H1 (cell line): ENCODE measurements around the gene TPST2. TPM values are rescaled to one million over a fixed set of nuclear protein-coding genes. Genes with fewer than 3 reads are reported as not detected.

Experiments used
- BACH1 ChIP-seq: IDR thresholded peaks from 2 replicates; pipeline ENCODE4 v1.6.1; 2012; ENCODE audit warnings: low read length, improper control_type of control experiment
- KDM1A ChIP-seq: fragments of 200-600, 300-600 bp; sonication (generic); IDR thresholded peaks from 2 replicates; pipeline ENCODE4 v1.7.1; 2016; ENCODE audit warnings: mild to moderate bottlenecking, low read length, borderline replicate concordance
- MAFK ChIP-seq: IDR thresholded peaks from 2 replicates; pipeline ENCODE4 v1.6.1; 2012; ENCODE audit warnings: low read depth, mild to moderate bottlenecking, improper control_type of control experiment, low read length
- RFX5 ChIP-seq: IDR thresholded peaks from 2 replicates; pipeline ENCODE4 v1.6.1; 2011; ENCODE audit warnings: low read depth, low read length, improper control_type of control experiment, borderline replicate concordance
- SRF ChIP-seq: IDR thresholded peaks from 2 replicates; pipeline ENCODE4 v1.6.1; 2011; ENCODE audit warnings: mild to moderate bottlenecking, low read depth, low read length, moderate library complexity
- TCF12 ChIP-seq: IDR thresholded peaks from 2 replicates; pipeline ENCODE4 v1.6.1; 2011; ENCODE audit warnings: low read depth, mild to moderate bottlenecking, low read length
- polyA plus RNA-seq, 7 experiments: library from polyadenylated mRNA; depleted of rRNA in 3 of 7; stranded (reverse) in 5 of 7; unstranded in 2 of 7; fragments of >200 nt in 5 of 7; fragments of 200-250 nt in 2 of 7; gene quantifications; 1 replicate in 5 of 7; 2 replicates in 1 of 7; 4 replicates in 1 of 7; pipeline versions ENCODE4 v1.2.1 to v1.2.3, GENCODE V29; 2011 to 2013; ENCODE audit warnings: missing spikeins in 2 of 7, mixed read lengths in 2 of 7
- total RNA-seq: library from RNA; stranded (reverse); fragmentation: NEBNext Ultra II Directional; extraction: Animal tissue kit (Norgen Biotek cat#: 25700); gene quantifications from 2 replicates; pipeline ENCODE4 v1.2.1, GENCODE V29; 2021
- TF ChIP-seq, protein P1 (sequence below): IDR thresholded peaks from 2 replicates; pipeline ENCODE4 v1.6.1; 2012; ENCODE audit warnings: low read length, inconsistent platforms
- TF ChIP-seq, protein P2 (sequence below): IDR thresholded peaks from 2 replicates; pipeline ENCODE4 v1.6.1; 2011; ENCODE audit warnings: low read length, improper control_type of control experiment

The TPST2 gene
- total and polyA plus RNA-seq, 2 of the 8 experiments (the other 6 are each of a cell fraction or from before 2014, with no cell fraction given), result 58.8 to 143 TPM

DNA sequence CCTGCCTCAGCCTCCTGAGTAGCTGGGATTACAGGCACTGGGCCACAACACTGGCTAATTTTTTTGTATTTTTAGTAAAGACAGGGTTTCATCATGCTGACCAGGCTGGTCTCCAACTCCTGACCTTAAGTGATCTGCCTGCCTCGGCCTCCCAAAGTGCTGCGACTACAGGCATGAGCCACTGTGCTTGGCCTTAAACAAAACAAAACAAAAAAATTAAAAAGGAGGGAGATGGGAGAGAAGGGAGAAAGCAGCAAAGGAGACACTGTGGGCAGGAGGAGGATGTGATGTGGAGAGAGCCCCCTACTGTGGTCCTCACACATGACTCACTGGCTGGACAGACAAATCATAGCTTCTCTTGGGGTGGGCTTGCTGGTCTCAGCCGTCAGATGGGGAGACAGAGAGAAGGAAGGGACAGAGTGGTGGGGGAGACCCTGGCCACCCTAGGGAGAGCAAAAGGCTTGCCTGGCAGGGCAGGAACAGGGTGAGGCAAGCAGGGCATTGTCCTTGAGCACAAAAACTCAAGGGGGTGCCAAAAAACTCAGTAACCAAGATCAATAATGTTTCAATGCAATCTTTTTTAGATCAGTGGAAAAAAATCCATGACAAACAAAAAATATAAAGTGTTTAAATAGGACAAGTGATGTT lies 31.6 kb downstream of the TPST2 start (continued):
- TF ChIP-seq, protein P1, sequence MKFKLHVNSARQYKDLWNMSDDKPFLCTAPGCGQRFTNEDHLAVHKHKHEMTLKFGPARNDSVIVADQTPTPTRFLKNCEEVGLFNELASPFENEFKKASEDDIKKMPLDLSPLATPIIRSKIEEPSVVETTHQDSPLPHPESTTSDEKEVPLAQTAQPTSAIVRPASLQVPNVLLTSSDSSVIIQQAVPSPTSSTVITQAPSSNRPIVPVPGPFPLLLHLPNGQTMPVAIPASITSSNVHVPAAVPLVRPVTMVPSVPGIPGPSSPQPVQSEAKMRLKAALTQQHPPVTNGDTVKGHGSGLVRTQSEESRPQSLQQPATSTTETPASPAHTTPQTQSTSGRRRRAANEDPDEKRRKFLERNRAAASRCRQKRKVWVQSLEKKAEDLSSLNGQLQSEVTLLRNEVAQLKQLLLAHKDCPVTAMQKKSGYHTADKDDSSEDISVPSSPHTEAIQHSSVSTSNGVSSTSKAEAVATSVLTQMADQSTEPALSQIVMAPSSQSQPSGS, result no peak
- TF ChIP-seq SRF (no peak), BACH1 (no peak), RFX5 (no peak), MAFK (no peak), TCF12 (no peak), KDM1A (no peak)
- TF ChIP-seq, protein P2, sequence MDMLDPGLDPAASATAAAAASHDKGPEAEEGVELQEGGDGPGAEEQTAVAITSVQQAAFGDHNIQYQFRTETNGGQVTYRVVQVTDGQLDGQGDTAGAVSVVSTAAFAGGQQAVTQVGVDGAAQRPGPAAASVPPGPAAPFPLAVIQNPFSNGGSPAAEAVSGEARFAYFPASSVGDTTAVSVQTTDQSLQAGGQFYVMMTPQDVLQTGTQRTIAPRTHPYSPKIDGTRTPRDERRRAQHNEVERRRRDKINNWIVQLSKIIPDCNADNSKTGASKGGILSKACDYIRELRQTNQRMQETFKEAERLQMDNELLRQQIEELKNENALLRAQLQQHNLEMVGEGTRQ, result no peak
